PC-9 (cell line): ENCODE data around the gene NAB2. TPM values are rescaled to one million over a fixed set of nuclear protein-coding genes. Genes with fewer than 3 reads are reported as not detected.

Experiments
- BruUV-seq: library from RNA; stranded (reverse); fragments of 400-500 nt; replicated peaks from 2 replicates; lab custom pipeline; 2021; lab: Mats Ljungman, UMichigan
- CTCF ChIA-PET: fragments of 300-600 bp; sonication (Branson Sonifier 250); formaldehyde crosslinking; loops from one replicate; lab custom pipeline; 2022; ENCODE audit warnings: antibody characterized with exemption; lab: Charles Lee
- POLR2A ChIA-PET: fragments of 300-600 bp; sonication (Branson Sonifier 250); formaldehyde crosslinking; loops from one replicate; lab custom pipeline; 2022; ENCODE audit warnings: antibody characterized with exemption; ENCODE audit not compliant: unreplicated experiment; lab: Charles Lee
- DNase-seq, 2 experiments: peaks; one replicate each; pipeline versions ENCODE4 v3.0.0 to v3.0.0-alpha.2; 2015 to 2022; ENCODE audit warnings: mixed read lengths in 1 of 2
- H2AFZ ChIP-seq: fragments of 200-600 bp; sonication (generic); 2 replicates; pipeline ENCODE4 v1.8.1; 2017; ENCODE audit warnings: antibody characterized with exemption
- H3F3A ChIP-seq: fragments of 200-600 bp; sonication (generic); 2 replicates; pipeline ENCODE4 v1.8.1; 2017; ENCODE audit warnings: antibody characterized with exemption, mild to moderate bottlenecking, low read depth; ENCODE audit not compliant: insufficient read depth
- H3K27ac ChIP-seq: fragments of 200-600 bp; sonication (generic); 2 replicates; pipeline ENCODE4 v1.6.1; 2016; ENCODE audit warnings: mixed run types
- H3K27me3 ChIP-seq: fragments of 200-600 bp; sonication (generic); 2 replicates; pipeline ENCODE4 v1.6.1; 2016; ENCODE audit warnings: low read depth, mixed run types; ENCODE audit not compliant: insufficient read depth
- H3K36me3 ChIP-seq: fragments of 200-600 bp; sonication (generic); 2 replicates; pipeline ENCODE4 v1.6.1; 2016; ENCODE audit warnings: low read depth, mixed run types
- H3K4me1 ChIP-seq: fragments of 200-600 bp; sonication (generic); replicated peaks from 2 replicates; pipeline ENCODE4 v1.6.1; 2016; ENCODE audit warnings: mixed run types; ENCODE audit not compliant: insufficient read depth
- H3K4me2 ChIP-seq: fragments of 200-600 bp; sonication (generic); 2 replicates; pipeline ENCODE4 v1.6.1; 2017; ENCODE audit warnings: mixed run types
- H3K4me3 ChIP-seq: fragments of 200-600 bp; sonication (generic); 2 replicates; pipeline ENCODE4 v1.6.1; 2016; ENCODE audit warnings: mixed run types
- H3K79me2 ChIP-seq: fragments of 200-600 bp; sonication (generic); 2 replicates; pipeline ENCODE4 v1.6.1; 2017; ENCODE audit warnings: low read depth, mixed run types
- H3K9me2 ChIP-seq: fragments of 200-600 bp; sonication (generic); 2 replicates; pipeline ENCODE4 v1.8.1; 2017; ENCODE audit warnings: mild to moderate bottlenecking; ENCODE audit not compliant: insufficient read depth
- H3K9me3 ChIP-seq: fragments of 200-600 bp; sonication (generic); 2 replicates; pipeline ENCODE4 v1.8.1; 2016; ENCODE audit warnings: low read depth; ENCODE audit not compliant: insufficient read depth
- H4K20me1 ChIP-seq: fragments of 200-600 bp; sonication (generic); 2 replicates; pipeline ENCODE4 v1.8.1; 2017; ENCODE audit not compliant: insufficient read depth
- EZH2 ChIP-seq: fragments of 200-600 bp; sonication (generic); IDR thresholded peaks from 2 replicates; pipeline ENCODE4 v1.8.0; 2017; ENCODE audit warnings: antibody characterized with exemption, low read depth
- intact Hi-C: fragments of 100-400 bp; cut with micrococcal nuclease; formaldehyde crosslinking; loops from one replicate; pipeline ENCODE4 v1.10.0; 2022; ENCODE audit not compliant: unreplicated experiment
- total RNA-seq: library from RNA; stranded (reverse); gene quantifications from 2 replicates; pipeline ENCODE4 v1.2.3, GENCODE V29; 2021
- TF ChIP-seq, protein P1 (sequence below): fragments of 200-600 bp; sonication (generic); conservative IDR thresholded peaks from 2 replicates; pipeline ENCODE4 v1.6.1; 2017; ENCODE audit warnings: mixed run types, antibody characterized with exemption, mild to moderate bottlenecking, moderate library complexity

Gene NAB2
- total RNA-seq, 1 experiment from 2014 or later = 13.8 TPM

DNA sequence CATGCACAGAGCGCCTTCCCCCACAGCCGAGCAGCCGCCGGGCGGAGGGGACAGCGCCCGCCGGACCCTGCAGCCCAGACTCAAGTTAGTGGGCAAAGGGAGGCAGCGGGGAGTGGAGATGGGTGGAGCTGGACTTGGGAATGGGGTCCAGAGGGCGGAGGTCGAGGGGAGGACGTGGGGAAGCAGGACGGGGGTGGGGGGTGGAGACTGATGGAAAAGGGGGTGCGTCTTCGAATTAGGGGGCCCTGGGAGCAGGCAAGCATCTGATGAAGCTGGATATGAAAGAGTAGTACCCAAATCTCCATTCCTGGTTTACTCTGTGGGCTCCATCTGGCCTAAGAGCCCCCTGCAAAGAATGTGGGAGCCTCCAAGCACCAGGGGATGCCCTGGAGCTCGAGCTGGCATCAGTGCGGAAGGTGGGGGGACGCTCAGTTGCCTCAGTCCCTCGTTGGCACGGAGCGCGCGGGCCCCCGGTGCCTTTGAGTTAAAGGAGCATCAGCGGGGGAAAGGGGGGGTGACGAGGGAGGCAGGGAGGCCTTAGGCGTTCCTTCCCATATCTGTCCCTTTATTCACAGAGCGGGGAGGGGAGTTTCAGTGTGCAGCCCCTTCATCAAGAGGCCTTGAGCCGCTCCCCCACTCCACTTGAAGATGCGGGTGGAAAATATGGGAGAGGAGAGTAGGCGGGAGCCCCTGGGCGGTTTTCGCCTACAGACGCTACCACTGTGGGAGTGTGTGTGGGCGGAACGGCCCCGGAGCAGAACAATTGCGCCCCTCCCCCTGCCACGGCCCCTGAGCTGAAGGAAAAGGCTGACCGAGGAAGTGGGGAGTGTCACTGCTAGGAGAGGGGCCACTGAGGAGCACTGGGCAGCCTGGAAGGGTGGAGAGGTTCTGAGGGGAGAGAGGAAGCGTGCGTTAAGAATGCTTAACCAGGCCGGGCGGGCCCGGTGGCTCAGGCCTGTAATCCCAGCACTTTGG, 644 bp downstream of the NAB2 start:
- Histone ChIP-seq H2AFZ (peak overlapping the region; percentile 77), H3K4me1 (peaks cover 5% of the 10 kb centered on the region; the same call in 1 of the 2 replicates), H3K27me3 (no peaks in the 10 kb centered on the region), H3K4me3 (peak overlapping the region; percentile 71), H3K27ac (no peak overlapping the region), H3K9me3 (no peaks in the 10 kb centered on the region), H3K9me2 (no peaks in the 10 kb centered on the region), H3K36me3 (no peaks in the 10 kb centered on the region), H3K79me2 (no peaks in the 10 kb centered on the region), H3K4me2 (peak overlapping the region; percentile 91), H4K20me1 (0 out of 2 replicates have a peak, but pooled peaks cover 3% of the 10 kb centered on the region), H3F3A (peaks cover 22% of the 10 kb centered on the region; the same call in 1 of the 2 replicates)
- ChIA-PET POLR2A (interaction anchor here (0.5 to 0.7 kb wide), 2 partner anchors 28 to 514 kb away, joined by 4 to 19 read pairs; no protein-coding TSS in a partner anchor), CTCF (interaction anchor here (0.9 kb wide), 1 partner anchor 22 kb away, joined by 3 read pairs; no protein-coding TSS in a partner anchor)
- DNase-seq = peak in 1 of 2 experiments; percentile 61
- BruUV-seq = no TSS peak
- intact Hi-C loops = loop anchor here (1.0 to 5.0 kb wide), 2 partner anchors 38 to 452 kb away; no protein-coding TSS in a partner anchor
- TF ChIP-seq, protein P1, sequence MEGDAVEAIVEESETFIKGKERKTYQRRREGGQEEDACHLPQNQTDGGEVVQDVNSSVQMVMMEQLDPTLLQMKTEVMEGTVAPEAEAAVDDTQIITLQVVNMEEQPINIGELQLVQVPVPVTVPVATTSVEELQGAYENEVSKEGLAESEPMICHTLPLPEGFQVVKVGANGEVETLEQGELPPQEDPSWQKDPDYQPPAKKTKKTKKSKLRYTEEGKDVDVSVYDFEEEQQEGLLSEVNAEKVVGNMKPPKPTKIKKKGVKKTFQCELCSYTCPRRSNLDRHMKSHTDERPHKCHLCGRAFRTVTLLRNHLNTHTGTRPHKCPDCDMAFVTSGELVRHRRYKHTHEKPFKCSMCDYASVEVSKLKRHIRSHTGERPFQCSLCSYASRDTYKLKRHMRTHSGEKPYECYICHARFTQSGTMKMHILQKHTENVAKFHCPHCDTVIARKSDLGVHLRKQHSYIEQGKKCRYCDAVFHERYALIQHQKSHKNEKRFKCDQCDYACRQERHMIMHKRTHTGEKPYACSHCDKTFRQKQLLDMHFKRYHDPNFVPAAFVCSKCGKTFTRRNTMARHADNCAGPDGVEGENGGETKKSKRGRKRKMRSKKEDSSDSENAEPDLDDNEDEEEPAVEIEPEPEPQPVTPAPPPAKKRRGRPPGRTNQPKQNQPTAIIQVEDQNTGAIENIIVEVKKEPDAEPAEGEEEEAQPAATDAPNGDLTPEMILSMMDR = no peak
- TF ChIP-seq EZH2 = no peak

DNA sequence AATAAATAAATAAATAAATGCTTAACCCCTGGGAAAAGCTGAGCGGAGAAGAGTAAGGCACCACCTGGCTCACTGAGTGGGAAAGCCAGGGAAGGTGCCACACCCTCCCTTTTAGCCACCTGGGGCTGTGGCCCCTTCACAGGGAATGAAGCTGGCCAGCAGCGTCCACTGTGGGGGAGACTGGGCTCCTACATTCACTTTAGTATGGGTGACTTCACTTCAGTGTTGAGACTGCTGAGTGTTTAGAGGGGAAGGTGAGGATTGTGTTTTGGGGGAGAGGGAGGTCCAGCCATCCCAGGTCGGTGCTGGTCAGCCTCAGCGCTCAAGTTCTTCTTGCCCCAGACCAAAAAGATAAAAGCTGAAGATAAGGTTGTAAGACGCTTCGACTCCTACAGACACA, 1.6 kb downstream of the NAB2 start:
- Histone ChIP-seq H3K4me3 (no peak overlapping the region), H3K4me1 (peaks cover 5% of the 10 kb centered on the region; the same call in 1 of the 2 replicates), H3K9me2 (no peaks in the 10 kb centered on the region), H3K4me2 (no peak overlapping the region), H3K27me3 (no peaks in the 10 kb centered on the region), H3K27ac (no peak overlapping the region), H3K79me2 (no peaks in the 10 kb centered on the region), H3K36me3 (no peaks in the 10 kb centered on the region), H2AFZ (no peak overlapping the region), H4K20me1 (0 out of 2 replicates have a peak, but pooled peaks cover 3% of the 10 kb centered on the region), H3K9me3 (no peaks in the 10 kb centered on the region), H3F3A (peaks cover 27% of the 10 kb centered on the region)
- no TSS peak for BruUV-seq
- TF ChIP-seq, protein P1 = no peak
- no peak for TF ChIP-seq EZH2
- ChIA-PET POLR2A (interaction anchor here (0.5 to 0.7 kb wide), 2 partner anchors 29 to 513 kb away, joined by 4 to 19 read pairs; no protein-coding TSS in a partner anchor), CTCF (interaction anchor here (0.9 kb wide), 1 partner anchor 21 kb away, joined by 3 read pairs; no protein-coding TSS in a partner anchor)
- DNase-seq = no peak
- intact Hi-C loops = no loop called here

DNA sequence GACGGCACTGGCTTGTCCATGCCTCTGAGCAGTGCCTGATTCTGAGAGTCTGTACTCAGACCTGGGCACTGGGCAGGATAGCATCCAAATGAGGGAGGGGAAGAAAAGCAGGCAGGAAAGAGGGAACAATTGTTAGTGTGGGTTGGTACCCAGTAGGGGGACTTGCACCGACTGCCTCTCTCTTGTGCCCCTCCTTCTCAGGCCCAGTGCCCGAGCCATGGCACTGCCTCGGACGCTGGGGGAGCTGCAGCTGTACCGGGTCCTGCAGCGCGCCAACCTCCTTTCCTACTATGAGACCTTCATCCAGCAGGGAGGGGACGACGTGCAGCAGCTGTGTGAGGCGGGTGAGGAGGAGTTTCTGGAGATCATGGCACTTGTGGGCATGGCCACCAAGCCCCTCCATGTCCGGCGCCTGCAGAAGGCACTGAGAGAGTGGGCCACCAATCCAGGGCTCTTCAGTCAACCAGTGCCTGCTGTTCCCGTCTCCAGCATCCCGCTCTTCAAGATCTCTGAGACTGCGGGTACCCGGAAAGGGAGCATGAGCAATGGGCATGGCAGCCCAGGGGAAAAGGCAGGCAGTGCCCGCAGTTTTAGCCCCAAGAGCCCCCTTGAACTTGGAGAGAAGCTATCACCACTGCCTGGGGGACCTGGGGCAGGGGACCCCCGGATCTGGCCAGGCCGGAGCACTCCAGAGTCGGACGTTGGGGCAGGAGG, 2.2 kb downstream of the NAB2 start:
- Histone ChIP-seq H2AFZ (no peak overlapping the region), H3K4me3 (no peak overlapping the region), H3K27me3 (no peaks in the 10 kb centered on the region), H3K27ac (no peak overlapping the region), H3K9me2 (no peaks in the 10 kb centered on the region), H4K20me1 (0 out of 2 replicates have a peak, but pooled peaks cover 3% of the 10 kb centered on the region), H3K79me2 (no peaks in the 10 kb centered on the region), H3K4me1 (no peaks in the 10 kb centered on the region), H3F3A (peaks cover 31% of the 10 kb centered on the region), H3K36me3 (no peaks in the 10 kb centered on the region), H3K4me2 (no peak overlapping the region), H3K9me3 (no peaks in the 10 kb centered on the region)
- no TSS peak for BruUV-seq
- DNase-seq = no peak
- CTCF ChIA-PET = no interaction called here
- TF ChIP-seq, protein P1 = no peak
- TF ChIP-seq EZH2 = no peak
- POLR2A ChIA-PET = interaction anchor here (0.5 kb wide), 1 partner anchor 902 kb away, joined by 3 read pairs; the partner anchor contains the start of gene SMARCC2
- intact Hi-C loops = no loop called here
